Neuronal stem cell (in vitro differentiated cells): Measurements from ENCODE around the gene ZNF609.

Experiments used
- DNase-seq: peaks from one replicate; pipeline ENCODE4 v3.0.0-alpha.2; 2013; ENCODE audit warnings: low spot score
- H2AFZ ChIP-seq: one replicate; pipeline ENCODE4 v1.6.1; 2013; ENCODE audit warnings: mild to moderate bottlenecking, low read length, inconsistent platforms
- H2AK5ac ChIP-seq: 2 replicates; pipeline ENCODE4 v1.6.1; 2013; ENCODE audit warnings: low read depth, mild to moderate bottlenecking, inconsistent platforms, low read length, moderate library complexity, mixed read lengths
- H2BK120ac ChIP-seq: 2 replicates; pipeline ENCODE4 v1.6.1; 2013; ENCODE audit warnings: low read depth, mild to moderate bottlenecking, inconsistent platforms, low read length, moderate library complexity, mixed read lengths
- H2BK12ac ChIP-seq: one replicate; pipeline ENCODE4 v1.6.1; 2013; ENCODE audit warnings: low read length, inconsistent platforms
- H2BK15ac ChIP-seq: 2 replicates; pipeline ENCODE4 v1.6.1; 2013; ENCODE audit warnings: mild to moderate bottlenecking, low read length, inconsistent platforms, mixed read lengths
- H2BK5ac ChIP-seq: one replicate; pipeline ENCODE4 v1.6.1; 2013; ENCODE audit warnings: inconsistent platforms, mild to moderate bottlenecking, low read length, moderate library complexity
- H3K14ac ChIP-seq: one replicate; pipeline ENCODE4 v1.6.1; 2013; ENCODE audit warnings: low read length, inconsistent platforms
- H3K18ac ChIP-seq: 2 replicates; pipeline ENCODE4 v1.6.1; 2013; ENCODE audit warnings: low read length, inconsistent platforms
- H3K23ac ChIP-seq: 2 replicates; pipeline ENCODE4 v1.6.1; 2013; ENCODE audit warnings: low read depth, mild to moderate bottlenecking, mixed read lengths, low read length, inconsistent platforms; ENCODE audit not compliant: poor library complexity
- H3K27ac ChIP-seq: replicated peaks from 3 replicates; pipeline ENCODE4 v1.5.1; 2013; ENCODE audit warnings: low read length, inconsistent platforms
- H3K27me3 ChIP-seq, 3 experiments: 2 replicates each; pipeline ENCODE4 v1.6.1; 2013; ENCODE audit warnings: low read length in 3 of 3, mild to moderate bottlenecking in 2 of 3, inconsistent platforms in 1 of 3, low read depth in 1 of 3, mixed read lengths in 1 of 3, moderate library complexity in 1 of 3; ENCODE audit not compliant: control insufficient read depth in 3 of 3, insufficient read depth in 3 of 3
- H3K36me3 ChIP-seq, 2 donors: replicated peaks in 1 of 2; 2 replicates each; pipeline ENCODE4 v1.6.1; 2013; ENCODE audit warnings: low read length in 2 of 2; ENCODE audit not compliant: control insufficient read depth in 2 of 2, insufficient read depth in 2 of 2
- H3K4ac ChIP-seq: 2 replicates; pipeline ENCODE4 v1.6.1; 2013; ENCODE audit warnings: inconsistent platforms, mild to moderate bottlenecking, low read length, moderate library complexity
- H3K4me1 ChIP-seq, 2 donors: 1 replicate in 1 of 2; 2 replicates in 1 of 2; pipeline ENCODE4 v1.6.1; 2013; ENCODE audit warnings: low read length in 2 of 2, low read depth in 1 of 2; ENCODE audit not compliant: control insufficient read depth in 2 of 2, insufficient read depth in 1 of 2
- H3K4me2 ChIP-seq: one replicate; pipeline ENCODE4 v1.6.1; 2013; ENCODE audit warnings: mild to moderate bottlenecking, low read length, inconsistent platforms; ENCODE audit not compliant: insufficient read depth, poor library complexity, severe bottlenecking
- H3K4me3 ChIP-seq, 2 donors: 2 replicates each; pipeline ENCODE4 v1.5.1; 2013; ENCODE audit warnings: low read length in 2 of 2, mild to moderate bottlenecking in 2 of 2, inconsistent platforms in 1 of 2, moderate library complexity in 1 of 2
- H3K79me1 ChIP-seq: one replicate; pipeline ENCODE4 v1.6.1; 2013; ENCODE audit warnings: low read depth, mild to moderate bottlenecking, inconsistent platforms, low read length, moderate library complexity
- H3K9ac ChIP-seq: one replicate; pipeline ENCODE4 v1.6.1; 2013; ENCODE audit warnings: mild to moderate bottlenecking, low read depth, low read length, inconsistent platforms; ENCODE audit not compliant: poor library complexity
- H3K9me3 ChIP-seq, 2 donors: replicated peaks in 1 of 2; 2 replicates each; pipeline versions ENCODE3 to v1.6.1; 2013; ENCODE audit warnings: low read length in 2 of 2, mild to moderate bottlenecking in 2 of 2, inconsistent platforms in 1 of 2, low read depth in 1 of 2, mixed read lengths in 1 of 2, moderate library complexity in 1 of 2; ENCODE audit not compliant: control insufficient read depth in 2 of 2, insufficient read depth in 1 of 2
- H4K8ac ChIP-seq: one replicate; pipeline ENCODE4 v1.6.1; 2013; ENCODE audit warnings: low read depth, mild to moderate bottlenecking, inconsistent platforms, low read length, moderate library complexity
- H4K91ac ChIP-seq: one replicate; pipeline ENCODE4 v1.6.1; 2013; ENCODE audit warnings: low read length, low read depth, mild to moderate bottlenecking, inconsistent platforms; ENCODE audit not compliant: poor library complexity
- WGBS, 2 donors: extraction: QIAGEN DNeasy Blood & Tissue Kit; methylation state at CpG; one replicate each; pipeline ENCODE4 v1.1.7; 2013; ENCODE audit warnings: missing lambda C conversion rate in 2 of 2, mixed read lengths in 1 of 2; ENCODE audit not compliant: insufficient read length in 2 of 2, insufficient replicate concordance in 1 of 2; ENCODE audit errors: extremely low coverage in 2 of 2; 5-methylcytosine and 5-hydroxymethylcytosine counted together

The ZNF609 gene

DNA sequence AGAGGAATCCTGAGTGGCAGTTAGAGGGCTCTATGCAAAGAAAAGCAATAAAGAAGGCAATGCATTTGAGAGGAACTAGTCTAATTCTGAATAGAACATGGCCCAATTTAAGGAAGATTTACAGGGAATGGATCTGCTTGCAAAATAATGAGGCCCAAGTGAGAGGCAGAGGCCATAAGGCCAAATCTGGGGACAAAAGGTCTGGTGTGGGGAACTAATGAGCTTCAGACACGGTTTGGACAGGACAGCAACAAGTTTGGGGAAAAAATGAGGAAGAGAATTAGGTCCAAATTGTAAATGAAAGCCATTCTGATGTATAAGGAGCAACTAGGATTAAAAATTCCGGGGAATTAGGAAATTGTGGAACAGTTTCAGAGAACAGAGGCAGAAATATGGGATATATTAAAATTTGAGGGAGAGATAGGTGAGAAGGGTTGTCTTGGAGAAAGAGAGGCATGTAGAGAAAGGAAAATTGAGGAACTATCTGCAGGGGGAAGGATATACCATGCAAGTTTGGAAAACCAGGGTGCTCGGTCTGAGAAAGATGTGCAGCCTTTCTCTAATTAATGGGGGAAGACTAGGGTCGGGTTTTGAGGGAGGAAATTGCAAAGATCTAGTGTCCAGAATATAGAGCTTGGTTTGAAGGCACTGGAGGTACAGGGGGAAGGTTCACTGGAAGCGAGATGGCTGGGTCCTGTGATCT is 241.3 kb downstream of the ZNF609 start:
- Histone ChIP-seq H3K23ac (no peak overlapping the region), H3K4me3 (peak overlapping the region; percentile 80 to 91), H3K9ac (no peak overlapping the region), H3K4me1 (peaks cover 19 to 34% of the 10 kb centered on the region in 2 donors), H3K4ac (no peak overlapping the region), H3K79me1 (peaks cover 3% of the 10 kb centered on the region), H2BK15ac (no peak overlapping the region), H2BK12ac (no peak overlapping the region), H3K4me2 (peak overlapping the region; percentile 94), H4K91ac (no peak overlapping the region), H3K36me3 (peaks cover 2 to 26% of the 10 kb centered on the region in 2 donors), H3K9me3 (no peaks in the 10 kb centered on the region), H3K14ac (no peak overlapping the region), H2AFZ (no peak overlapping the region), H3K18ac (no peak overlapping the region), H3K27me3 (no peaks in the 10 kb centered on the region), H4K8ac (no peak overlapping the region), H2AK5ac (no peak overlapping the region), H2BK5ac (no peak overlapping the region), H3K27ac (peak overlapping the region; percentile 91), H2BK120ac (no peak overlapping the region)
- no CpG with 5 or more reads among the region's 5 CpGs for WGBS, 2 donors
- DNase-seq, result peak; percentile 51

DNA sequence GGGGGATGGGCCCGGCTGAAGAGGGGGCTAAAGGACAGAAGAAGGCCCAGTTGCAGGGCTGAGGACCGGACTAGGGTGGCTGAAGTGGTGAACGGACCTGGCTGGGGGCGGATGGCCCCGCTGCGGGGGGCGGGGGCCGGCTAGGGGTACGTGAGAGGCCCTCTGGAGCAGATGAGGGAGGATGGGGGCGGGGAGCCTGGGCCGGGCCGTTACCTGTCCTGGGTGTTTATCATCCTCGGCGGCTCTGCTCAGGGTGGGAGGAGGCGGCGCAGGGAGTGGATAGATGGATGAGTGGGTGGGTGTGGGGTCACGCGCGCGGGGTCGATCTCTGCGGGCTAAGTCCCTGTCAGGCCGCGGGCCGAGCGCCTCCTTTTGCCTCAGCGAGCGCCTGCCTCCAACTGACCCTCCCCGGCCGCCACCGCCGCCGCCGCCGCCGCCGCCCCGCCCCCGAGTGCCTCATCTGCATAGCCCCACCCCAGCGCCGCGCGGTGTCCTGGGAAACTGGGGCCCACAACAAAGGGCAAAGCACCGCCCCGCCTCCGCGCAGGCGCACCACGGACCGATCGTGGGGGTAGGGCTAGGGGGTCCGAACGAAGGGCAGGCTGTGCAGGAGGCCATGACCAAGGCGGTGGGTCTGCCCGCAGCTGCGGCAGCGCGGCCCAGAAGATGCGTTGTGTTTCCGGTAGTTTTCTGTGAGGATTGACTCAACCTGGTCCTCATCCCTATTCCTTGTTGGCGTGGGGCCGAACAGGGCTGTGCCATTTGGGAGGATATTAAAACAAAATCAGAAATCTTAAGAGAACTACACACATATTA is 242.6 kb downstream of the ZNF609 start:
- H3K9ac ChIP-seq, result peak overlapping the region; percentile 90
- H3K27me3 ChIP-seq, result no peaks in the 10 kb centered on the region
- H3K4me2 ChIP-seq, result peak overlapping the region; percentile 94
- no peak overlapping the region for H4K8ac ChIP-seq
- WGBS, 2 donors, result no CpG with 5 or more reads among the region's 62 CpGs
- H2AK5ac ChIP-seq, result peak overlapping the region; percentile 33
- H2BK5ac ChIP-seq, result peak overlapping the region; percentile 88
- no peak overlapping the region for H2BK12ac ChIP-seq
- peaks cover 3% of the 10 kb centered on the region for H3K79me1 ChIP-seq
- no peaks in the 10 kb centered on the region for H3K9me3 ChIP-seq
- no peak overlapping the region for H2BK120ac ChIP-seq
- peak overlapping the region; percentile 80 to 91 for H3K4me3 ChIP-seq
- H2AFZ ChIP-seq, result peak overlapping the region; percentile 84
- peak overlapping the region; percentile 76 for H3K14ac ChIP-seq
- H3K18ac ChIP-seq, result peak overlapping the region; percentile 98
- no peak overlapping the region for H3K4ac ChIP-seq
- peak; percentile 94 for DNase-seq
- H3K4me1 ChIP-seq, result peaks cover 19 to 34% of the 10 kb centered on the region in 2 donors
- peaks cover 2 to 14% of the 10 kb centered on the region in 2 donors for H3K36me3 ChIP-seq
- H4K91ac ChIP-seq, result no peak overlapping the region
- H3K23ac ChIP-seq, result peak overlapping the region; percentile 90
- no peak overlapping the region for H2BK15ac ChIP-seq
- H3K27ac ChIP-seq, result peak overlapping the region; percentile 91

DNA sequence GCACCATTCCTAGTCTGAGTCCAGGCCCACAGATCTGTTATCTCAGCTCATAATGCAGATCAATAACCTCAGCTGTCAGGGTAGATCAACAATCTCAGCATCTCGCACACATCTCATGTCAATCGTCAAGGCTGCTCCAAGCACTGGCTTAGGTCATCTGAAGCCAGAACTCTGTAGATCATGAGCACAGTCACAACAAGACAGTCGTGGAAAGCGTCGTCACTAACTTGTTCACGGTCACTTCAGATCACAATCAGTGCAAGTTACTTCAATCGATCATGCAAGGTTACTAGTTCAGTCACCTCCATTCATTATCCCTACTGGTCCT is 243.2 kb downstream of the ZNF609 start:
- peak overlapping the region; percentile 60 for H2AFZ ChIP-seq
- H3K79me1 ChIP-seq, result peaks cover 3% of the 10 kb centered on the region
- no peak overlapping the region for H2BK5ac ChIP-seq
- peak overlapping the region; percentile 79 for H3K4me2 ChIP-seq
- H3K4me1 ChIP-seq, result peaks cover 19 to 34% of the 10 kb centered on the region in 2 donors
- no peak overlapping the region for H2BK12ac ChIP-seq
- no peak overlapping the region for H2BK120ac ChIP-seq
- H3K18ac ChIP-seq, result no peak overlapping the region
- H2BK15ac ChIP-seq, result no peak overlapping the region
- no peak overlapping the region for H4K91ac ChIP-seq
- no peak overlapping the region for H2AK5ac ChIP-seq
- no peak overlapping the region for H3K14ac ChIP-seq
- no peak overlapping the region for H4K8ac ChIP-seq
- no peak overlapping the region for H3K27ac ChIP-seq
- H3K4me3 ChIP-seq, result peak overlapping the region in 1 of 2 donors; percentile 50
- H3K4ac ChIP-seq, result no peak overlapping the region
- no peaks in the 10 kb centered on the region for H3K27me3 ChIP-seq
- H3K9ac ChIP-seq, result peak overlapping the region; percentile 38
- no peaks in the 10 kb centered on the region for H3K9me3 ChIP-seq
- no CpG with 5 or more reads among the region's 7 CpGs for WGBS, 2 donors
- no peak overlapping the region for H3K23ac ChIP-seq
- H3K36me3 ChIP-seq, result peaks cover 2 to 8% of the 10 kb centered on the region in 2 donors
- no peak for DNase-seq

DNA sequence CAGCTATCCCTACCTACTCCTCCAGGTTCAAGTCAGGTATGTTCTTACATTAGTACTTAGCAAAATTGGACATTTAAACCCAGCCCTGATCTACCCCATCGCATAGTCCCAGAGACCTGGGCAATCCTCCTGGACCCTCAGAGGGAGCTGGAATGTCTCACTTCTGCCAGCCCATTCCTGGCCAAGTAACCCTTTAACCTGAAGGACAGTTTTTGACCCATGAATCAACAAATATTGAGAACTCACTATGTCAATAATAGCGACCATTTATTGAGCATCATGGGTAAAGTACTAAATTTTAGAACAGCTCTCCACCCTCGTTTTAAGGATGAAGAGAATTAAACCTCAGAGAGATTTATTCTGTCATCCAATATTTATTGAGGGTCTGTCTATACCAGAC is 244.6 kb downstream of the ZNF609 start:
- no peak overlapping the region for H3K27ac ChIP-seq
- no peak overlapping the region for H3K14ac ChIP-seq
- no peak overlapping the region for H4K8ac ChIP-seq
- H2BK5ac ChIP-seq, result no peak overlapping the region
- H3K4me2 ChIP-seq, result no peak overlapping the region
- H3K18ac ChIP-seq, result no peak overlapping the region
- H3K9ac ChIP-seq, result no peak overlapping the region
- H3K23ac ChIP-seq, result no peak overlapping the region
- no peak overlapping the region for H2BK120ac ChIP-seq
- no peak overlapping the region for H3K4me3 ChIP-seq
- no peak overlapping the region for H3K4ac ChIP-seq
- no peak for DNase-seq
- H3K4me1 ChIP-seq, result peaks cover 11 to 24% of the 10 kb centered on the region in 2 donors
- peaks cover 2 to 11% of the 10 kb centered on the region in 2 donors for H3K36me3 ChIP-seq
- no CpG with 5 or more reads among the region's 3 CpGs for WGBS, 2 donors
- no peaks in the 10 kb centered on the region for H3K27me3 ChIP-seq
- no peak overlapping the region for H2AFZ ChIP-seq
- H2BK15ac ChIP-seq, result no peak overlapping the region
- H3K79me1 ChIP-seq, result peaks cover 3% of the 10 kb centered on the region
- no peak overlapping the region for H4K91ac ChIP-seq
- H2BK12ac ChIP-seq, result no peak overlapping the region
- H2AK5ac ChIP-seq, result no peak overlapping the region
- no peaks in the 10 kb centered on the region for H3K9me3 ChIP-seq
